Activated CD8-positive, alpha-beta memory T cell treated with anti-CD3 and anti-CD28 coated beads for 4 hours (primary cell): Measurements from ENCODE around the gene FANCD2.
A peak's percentile ranks its signal among the peaks of the same experiment; 100 is the strongest.
"Not testable (repeated sequence)": the region's sequence is repeated elsewhere in the genome, so short reads cannot be mapped to it uniquely, and the experiment has no call there.

ENCODE experiments used
- DNase-seq, 2 donors: peaks; one replicate each; pipeline ENCODE4 v3.0.0-alpha.2; 2020; ENCODE audit warnings: low read depth in 2 of 2

Gene FANCD2

DNA sequence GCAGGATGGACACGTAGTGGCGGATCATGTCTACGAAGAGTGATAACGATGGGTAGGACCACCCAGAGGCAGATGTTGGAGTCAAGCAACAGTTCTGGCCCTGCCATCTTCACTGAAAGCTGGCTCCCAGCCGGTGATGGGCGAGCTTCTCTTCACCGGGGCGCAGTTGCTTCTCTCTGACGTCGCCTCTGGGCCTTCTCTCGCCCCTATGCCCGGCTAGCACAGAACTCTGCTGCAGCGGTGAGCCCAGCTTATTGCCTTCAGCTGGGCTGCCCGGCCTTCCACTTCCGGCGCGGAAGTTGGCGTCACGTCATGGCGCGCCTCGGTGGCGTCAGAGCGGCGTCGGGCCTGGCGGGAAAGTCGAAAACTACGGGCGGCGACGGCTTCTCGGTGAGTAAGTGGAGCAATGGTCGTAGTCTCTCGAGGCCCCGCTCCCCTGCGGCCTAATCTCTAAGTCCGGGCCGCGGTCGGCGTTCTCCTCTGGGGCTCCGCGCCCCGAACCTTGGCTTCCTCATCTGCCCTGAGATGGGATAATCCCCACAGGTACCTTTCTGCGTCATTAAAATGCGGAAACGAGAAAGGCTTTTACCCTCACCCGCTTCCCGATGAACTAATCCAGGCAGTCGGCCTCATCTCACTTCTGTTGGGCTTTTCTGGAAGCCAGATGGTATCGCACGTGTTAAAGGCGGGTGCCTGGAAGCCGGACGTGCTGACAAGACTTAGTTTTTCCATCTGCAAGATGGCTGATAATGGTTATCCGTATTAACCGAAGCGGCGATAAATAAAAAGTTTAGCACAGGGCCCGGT is at the start of gene FANCD2:
Gene FANCD2 (plus strand): TSS at position 354 of the 807 bp plus-strand sequence. CDS start 2,221 bp downstream, outside the sequence.
- peak; percentile 80 to 86 for DNase-seq

DNA sequence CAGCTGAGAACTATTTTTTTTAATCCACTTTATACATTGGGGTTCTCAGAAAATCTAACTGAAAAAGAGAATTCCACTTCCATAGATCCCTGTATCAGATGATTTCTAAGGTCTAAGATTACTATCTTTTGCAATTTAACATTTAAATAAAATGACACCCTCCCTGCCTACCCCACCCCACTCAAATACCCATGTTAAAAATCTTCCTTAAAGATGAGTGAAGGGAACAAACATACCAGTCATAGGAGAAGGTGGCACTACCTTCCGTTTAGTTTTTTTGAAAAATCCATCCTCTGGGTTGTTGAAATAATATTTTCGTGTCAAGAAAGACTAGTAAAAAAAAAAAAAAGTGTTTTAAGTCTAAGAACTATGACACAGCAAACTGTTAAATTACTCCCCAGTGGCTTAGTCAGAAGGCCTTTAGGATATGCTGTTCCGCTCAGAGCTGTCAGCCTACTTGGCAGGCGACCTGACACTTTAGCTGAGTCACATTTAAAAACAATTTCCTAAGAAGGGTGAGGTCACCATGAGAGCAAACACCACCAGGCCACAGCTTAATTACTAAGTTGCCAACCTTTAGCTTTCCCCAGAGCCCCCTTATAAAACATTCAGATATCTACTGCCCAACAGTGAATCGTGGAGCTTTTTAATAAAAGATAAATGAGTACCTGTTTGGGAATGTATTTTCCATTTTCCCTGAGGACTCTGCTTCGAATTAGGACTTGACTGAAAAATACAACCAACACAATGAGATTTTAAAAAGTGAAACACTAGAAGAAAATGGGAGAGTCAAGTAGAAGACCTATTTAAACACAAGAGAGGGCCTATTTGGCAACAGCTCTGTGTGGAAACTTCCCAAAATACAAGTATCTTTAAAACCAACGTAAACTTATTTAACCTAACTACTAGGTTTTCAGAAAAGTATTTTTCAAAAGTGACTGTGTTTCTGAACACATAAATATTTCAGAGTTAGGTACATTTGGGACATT is 49.2 kb upstream of the FANCD2 start:
- DNase-seq: no peak

DNA sequence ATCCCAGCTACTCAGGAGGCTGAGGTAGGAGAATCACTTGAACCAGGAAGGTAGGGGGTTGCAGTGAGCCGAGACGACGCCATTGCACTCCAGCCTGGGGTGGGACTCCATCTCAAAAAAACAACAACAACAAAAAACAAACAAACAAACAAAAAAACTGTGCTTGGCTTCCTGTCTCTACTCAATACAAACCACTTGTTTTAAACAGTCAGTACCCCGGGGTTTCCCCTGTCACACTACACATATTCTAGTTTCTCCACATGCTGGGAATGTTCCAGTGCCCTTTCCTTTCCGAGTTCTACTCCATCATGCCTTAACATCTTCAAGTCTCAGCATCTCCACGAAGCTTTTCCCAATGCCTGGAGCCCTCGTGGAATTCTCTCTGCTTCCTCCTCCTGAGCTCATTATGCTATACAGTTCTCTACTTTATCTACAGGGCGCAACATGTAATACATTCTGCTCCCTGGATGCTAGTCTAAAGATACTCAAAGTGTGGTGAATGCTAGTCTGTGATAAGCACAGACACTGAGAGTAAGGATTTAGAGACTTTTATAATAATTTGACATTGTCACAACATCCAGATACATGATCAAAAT is 47.4 kb upstream of the FANCD2 start:
- DNase-seq: no peak

DNA sequence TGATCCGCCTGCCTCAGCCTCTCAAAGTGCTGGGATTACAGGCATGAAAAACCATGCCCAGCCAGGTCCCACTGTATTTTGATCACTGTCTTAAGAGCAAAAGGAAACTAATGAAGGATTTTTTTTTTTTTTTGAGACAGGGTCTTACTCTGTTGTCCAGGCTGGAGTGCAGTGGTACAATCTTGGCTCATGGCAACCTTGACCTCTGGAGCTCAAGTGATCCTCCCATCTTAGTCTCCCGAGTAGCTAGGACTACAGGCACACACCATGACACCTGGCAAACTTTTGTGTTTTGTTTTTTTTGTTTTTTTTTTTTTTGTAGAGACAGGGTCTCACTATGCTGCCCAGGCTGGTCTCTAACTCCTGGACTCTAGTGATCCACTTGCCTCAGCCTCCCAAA is 46.0 kb upstream of the FANCD2 start:
- no peak for DNase-seq

DNA sequence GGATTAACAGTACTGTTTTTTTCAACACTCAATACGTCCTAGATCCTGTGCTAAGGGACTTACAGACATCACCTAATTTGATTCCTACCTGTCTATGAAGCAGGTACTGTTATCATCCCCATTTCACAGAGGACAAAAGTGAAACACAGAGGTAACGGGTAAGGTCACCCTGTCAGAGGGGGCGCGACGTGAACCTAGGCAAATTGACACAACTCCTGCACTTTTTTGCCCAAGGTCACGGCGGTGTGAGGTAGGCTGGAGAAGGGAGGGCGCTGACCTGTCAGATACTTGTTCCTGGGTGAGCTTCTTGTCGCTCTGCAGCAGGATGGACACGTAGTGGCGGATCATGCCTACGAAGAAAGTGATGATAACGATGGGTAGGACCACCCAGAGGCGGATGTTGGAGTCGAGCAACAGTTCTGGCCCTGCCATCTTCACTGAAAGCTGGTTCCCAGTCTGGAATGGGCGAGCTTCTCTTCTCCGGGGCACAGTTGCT is 40.0 kb upstream of the FANCD2 start:
- no peak for DNase-seq

DNA sequence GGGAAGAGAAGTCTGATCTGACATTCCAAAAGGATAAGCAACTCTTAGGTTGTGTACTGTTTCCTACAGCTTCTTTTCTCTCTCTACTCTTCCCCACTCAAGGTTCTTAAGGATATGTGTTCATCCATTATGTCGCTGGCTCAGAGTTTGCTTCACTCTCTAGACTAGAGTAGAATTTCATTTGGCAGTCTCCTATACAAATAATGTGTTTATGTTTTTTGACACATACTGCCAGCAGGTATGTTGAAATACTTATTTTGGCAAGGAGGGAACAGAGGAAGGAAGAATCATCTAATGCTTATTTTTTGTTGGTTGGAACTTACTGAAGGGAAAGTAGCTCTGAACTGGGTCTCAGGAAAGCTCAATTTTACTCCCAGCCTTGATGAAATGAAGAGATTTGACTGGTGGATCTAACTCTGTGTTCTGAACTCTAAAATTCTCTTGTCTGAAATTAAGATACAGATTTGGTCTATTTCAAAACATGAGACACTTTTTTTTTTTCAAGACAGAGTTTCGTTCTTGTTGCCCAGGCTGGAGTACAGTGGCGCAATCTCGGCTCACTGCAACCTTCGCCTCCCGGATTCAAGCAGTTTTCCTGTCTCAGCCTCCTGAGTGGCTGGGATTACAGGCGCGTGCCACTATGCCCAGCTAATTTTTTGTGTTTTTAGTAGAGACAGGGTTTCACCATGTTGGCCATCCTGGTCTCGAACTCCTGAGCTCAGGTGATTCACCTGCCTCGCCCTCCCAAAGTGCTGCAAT is 32.0 kb upstream of the FANCD2 start:
- no peak for DNase-seq

DNA sequence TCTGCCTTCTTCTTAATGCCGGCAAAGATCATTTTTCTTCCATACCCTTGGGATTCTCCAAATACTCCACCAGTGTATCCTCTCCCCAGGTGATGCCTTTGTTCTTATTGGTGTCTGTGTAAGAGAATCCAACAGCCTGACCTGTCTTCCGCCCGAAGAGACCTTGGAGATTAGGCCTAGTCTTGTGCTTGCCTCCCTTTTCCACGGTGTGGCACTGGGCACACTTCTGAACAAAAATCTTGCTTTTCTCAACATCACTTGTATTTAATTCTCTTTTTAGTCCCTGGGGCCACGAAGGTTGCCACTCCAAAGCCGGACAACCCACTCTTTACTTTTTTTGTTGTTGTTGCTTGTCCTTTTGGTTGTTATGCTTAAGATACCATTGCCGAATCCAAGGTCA is 25.6 kb upstream of the FANCD2 start:
- DNase-seq: no peak

DNA sequence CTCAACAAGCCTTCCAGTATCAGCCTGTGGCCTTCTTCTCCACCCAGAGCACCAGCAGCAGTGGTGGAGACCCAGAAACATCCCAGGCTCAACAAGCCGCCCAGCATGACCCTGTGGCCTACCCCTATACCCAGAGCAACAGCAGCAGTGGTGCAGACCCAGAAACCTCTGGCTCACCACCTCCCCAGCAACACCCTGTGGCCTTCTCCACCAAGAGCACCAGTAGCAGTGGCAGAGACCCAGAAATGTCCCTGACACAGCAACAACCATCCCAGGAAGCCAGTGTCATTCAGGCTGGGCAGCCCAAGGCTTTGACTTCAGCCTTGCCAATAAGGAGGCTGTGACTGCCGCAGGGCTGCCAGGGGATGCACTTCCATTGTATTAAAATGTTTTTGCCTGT is 23.3 kb upstream of the FANCD2 start:
- no peak for DNase-seq

DNA sequence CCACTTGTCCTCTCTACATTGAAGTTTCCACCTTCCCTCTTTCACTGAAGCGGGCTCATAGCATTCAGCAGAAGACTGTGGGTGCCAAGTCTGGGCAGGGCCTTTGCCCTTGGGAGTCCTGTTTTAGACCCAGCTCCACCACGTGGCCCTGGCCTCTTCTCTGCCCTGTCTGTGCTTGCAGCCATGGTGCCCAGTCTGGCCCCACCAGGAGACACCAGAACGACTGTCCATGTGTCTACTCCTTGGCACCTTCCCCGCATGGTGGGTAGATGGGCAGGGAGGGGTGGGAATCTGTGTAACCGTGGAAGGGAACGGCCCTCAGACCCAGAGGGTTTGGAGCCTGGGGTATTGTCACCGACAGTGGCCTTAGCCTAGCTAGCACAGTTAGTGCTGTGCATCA is 21.7 kb upstream of the FANCD2 start:
- no peak for DNase-seq

DNA sequence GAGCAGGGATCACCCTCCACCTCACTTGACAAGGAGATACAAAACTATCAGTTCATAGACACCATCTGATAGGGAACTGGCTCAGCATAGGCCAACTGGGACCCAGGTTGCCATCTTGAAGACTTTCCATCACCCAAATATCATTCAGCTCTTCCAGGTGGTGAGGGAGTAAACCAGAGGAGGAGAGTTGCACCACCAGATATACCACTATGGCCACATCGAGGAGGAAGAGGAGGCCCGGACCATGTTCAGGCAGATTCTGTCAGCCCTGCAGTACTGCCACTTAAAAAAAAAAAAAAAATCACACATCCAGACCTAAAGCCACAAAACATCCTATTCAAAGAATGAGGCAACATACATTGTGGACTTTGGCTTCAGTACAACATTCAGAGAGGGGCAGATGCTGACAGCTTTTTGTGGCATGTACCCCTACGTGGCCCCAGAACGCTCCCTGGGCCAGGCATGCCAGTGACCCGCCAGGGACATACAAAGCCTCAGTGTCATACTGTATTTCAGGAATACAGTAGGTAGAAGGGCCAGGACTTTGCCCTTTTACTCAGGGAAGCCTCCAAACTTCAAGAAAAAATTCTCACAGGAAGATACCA is 21.2 kb upstream of the FANCD2 start:
- no peak for DNase-seq

DNA sequence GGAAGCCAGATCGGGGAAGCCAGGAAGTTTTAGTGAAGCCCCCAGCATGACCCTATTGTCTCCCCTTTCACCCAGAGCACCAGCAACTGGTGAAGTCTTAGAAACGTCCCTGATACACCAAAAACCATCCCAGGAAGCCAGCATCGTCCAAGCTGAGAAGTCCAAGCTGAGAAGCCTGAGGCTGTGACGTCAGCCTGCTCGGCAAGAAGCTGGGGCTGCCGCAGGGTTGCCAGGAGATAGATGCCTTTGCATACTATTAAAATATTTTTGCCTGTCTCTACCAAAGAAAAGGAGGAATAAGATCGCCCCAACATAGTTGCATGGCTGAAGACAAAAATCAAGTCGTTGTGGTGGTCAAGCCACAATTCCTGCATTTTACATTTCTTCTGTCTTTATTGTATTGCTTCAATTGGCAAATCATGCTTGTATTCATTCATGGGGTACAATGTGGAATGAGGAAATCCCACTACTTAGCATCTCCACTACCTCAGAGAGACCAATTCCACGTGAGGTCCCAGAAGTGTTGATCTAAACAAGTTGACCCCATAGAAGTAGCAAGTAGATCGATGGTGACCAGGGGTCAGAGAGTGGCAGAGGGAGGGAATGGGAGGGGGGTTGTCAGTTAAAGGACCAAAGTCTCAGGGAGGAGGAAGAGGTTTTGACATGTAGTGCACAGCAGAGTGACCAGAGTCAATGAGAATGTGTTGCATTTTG is 20.0 kb upstream of the FANCD2 start:
- no peak for DNase-seq

DNA sequence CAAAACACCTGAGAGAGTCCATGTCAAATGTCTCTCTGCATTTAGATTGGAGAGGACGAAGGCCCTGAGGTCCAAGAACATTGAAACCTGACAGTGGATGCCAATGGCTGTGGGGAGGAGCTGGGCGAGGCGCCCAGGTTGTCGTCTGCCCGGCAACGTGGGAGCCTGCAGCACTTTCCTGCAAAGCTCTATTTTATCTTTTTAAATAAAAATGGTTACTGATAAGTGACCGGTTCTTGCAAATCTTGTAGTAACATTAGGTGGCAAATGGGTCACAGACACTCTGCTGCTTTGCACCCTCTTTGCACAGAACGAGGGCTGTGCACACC is 19.5 kb upstream of the FANCD2 start:
- no peak for DNase-seq

DNA sequence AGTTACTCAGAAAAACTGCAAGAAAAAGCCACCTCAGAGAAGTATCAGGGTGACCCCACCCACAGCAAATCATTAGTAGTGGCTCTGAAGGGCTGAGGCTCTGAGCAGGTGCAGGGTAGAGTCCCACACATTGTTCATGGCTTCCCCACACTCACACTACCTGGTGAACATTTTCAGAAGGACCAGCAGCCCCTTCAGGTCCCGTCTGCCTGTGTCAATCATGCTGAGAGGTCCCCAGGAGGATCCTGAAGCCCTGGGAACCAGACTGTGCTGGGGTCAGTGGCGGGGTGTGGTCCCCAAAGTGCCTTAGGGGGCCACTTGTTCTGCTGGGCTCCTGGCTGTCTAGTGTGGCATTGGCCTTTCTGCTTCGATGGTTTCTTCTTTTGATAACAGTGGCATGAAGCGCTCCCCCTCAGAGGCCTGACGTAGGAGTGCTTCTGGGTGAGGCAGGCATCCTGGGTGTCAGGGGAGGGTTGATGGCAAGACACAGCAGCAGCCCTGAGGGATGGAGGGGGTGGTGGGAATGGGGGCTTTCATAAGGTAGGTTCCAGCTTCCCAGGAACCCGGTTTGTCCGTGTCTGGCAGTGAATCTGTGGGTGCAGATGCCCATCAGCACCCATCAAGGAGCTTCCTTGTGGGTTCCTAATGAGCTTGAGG is 19.0 kb upstream of the FANCD2 start:
- no peak for DNase-seq

DNA sequence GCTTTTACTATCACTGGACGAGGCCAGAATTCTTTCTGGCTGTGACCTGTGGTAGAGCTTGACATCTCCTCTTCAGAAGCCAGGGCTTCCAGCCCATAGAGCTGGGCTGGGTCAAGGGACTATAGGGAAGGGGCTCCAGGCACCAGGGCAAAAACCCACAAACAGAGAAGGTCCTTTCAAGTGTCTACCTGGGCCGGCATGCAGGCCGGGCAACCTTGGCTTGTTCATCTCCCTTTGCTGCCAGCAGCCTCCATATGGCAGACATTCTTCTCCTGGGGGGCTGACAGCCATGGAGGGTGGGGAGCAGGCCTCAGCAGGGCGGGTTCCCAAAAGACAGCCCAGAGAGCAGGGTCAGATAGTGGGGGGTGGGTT is 18.0 kb upstream of the FANCD2 start:
- DNase-seq: not testable (repeated sequence)

DNA sequence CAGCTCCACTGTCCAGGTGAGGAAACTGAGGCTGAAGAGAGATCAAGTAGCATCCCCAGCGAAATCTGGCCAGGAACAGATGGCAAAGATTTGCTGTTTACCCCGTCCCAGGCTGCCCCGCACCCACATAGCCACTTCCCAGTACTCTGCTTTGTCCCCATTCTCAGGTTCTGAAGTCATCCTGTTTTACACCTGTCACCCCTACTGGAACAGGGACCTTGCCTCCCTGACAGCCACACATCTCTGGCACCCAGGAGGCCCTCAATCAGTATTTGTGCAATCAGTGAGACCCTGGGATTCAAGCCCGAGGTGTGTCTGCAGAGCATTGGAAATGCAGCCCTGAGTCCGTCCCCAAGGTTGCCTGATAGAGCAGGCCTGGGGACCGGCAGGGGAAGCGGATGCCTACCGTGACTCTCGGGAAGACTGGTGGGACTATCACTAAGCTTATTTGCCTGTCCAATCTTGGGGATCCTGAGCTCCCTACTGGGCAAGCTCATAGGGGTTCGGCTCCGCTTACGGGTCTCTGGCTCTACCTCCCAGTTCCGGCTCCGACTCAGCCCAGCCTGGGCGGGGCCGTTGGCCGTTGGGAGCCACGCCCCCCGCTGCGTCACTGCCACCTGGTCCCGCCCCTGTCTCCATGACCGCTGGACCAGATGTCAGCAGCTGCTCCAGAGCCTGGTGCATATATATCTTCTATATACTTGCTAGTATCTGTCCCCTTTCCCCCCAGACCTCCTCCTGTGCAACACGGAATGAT is 17.5 kb upstream of the FANCD2 start:
- peak; percentile 45 to 47 for DNase-seq

DNA sequence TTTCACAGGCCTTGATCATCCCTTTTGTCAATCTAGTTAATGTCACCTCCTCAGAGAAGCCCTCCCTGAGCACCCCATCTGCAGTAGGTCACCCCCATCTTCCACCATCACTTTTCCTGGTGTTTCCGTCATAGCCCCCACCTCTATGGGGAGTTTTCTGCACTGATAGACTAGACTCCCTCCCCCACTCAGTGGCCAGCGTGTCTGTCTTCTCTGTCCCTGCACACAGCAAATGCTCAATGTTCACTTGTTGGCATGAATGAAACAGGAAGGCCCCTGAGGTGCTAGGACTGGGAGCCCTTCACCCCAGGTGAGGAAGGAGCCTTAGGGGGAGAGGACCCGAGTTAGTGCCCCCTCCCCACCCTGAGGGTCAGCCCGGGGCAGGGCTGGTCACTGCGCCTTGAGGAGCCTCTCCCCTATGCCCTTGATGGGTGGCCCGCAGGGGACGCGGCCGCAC is 15.8 kb upstream of the FANCD2 start:
- DNase-seq: no peak

DNA sequence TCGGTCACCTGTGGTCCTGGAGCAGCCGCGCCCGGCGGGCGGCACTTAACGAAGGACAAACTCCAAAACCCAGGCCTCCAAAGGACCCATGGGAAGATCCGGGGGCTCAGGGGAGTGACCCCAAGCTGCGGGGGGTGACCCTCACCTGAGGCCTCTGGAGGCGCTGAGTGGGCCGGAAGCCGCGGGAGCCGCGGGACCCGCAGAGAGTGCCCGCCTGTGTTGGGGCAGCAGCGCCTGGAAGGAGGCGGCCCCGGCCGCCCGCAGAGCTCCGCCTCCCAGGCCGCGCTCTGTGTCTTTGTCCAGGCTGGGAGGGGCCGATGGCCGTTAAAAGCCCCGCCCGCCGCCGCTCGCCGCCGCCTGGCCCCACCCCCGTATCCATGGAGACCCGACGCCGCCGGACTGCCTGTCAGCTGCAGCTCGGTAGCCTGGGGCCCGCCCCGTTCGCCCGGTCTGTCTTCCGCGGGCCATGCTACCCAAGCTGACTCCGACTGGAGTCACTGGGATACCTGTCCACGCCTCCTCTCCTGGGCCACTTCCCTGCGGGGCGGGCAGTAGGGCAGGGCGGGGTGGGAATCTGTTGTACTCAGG is 15.3 kb upstream of the FANCD2 start:
- DNase-seq: peak; percentile 56 to 61

DNA sequence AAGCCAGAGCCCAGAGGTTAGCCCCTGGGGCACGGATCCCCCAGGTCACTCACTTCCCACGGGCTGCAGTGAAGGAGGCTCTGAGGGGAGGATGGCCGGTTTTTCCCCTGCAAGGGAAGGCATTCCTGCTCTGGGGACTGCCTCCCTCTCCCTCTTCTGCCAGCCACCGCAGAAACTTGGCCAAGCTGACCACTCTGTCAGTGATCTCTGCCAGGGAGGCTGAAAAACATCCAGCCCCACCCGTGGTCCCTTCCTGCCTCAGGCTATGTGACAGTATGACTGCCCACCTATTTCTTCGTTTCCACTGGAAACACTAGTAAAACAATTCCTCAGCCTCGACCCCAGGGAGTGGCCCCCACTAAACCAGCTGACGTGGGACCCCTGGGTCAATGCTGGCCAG is 14.6 kb upstream of the FANCD2 start:
- no peak for DNase-seq

DNA sequence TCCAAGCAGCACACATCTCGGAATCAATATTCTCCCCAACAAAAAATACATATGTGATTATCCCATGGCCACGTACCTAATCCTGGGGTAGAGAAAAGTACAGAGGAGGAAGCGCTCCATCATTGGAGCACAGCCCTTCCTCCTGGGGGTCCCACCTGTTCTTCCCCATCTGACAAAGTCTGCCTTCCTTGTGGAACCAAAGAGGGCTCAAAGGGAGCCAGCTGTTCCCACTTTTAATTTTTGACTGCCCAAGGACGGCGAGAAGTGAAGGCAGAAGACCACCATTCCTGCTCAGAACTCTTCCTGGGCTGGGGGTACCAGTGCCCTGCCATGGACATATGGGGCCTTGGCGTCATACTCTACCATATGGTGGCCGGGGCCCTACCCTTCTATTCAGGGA is 14.1 kb upstream of the FANCD2 start:
- no peak for DNase-seq
